Measurements from ENCODE around the gene MCF2L2.

MCF2L2 gene

DNA sequence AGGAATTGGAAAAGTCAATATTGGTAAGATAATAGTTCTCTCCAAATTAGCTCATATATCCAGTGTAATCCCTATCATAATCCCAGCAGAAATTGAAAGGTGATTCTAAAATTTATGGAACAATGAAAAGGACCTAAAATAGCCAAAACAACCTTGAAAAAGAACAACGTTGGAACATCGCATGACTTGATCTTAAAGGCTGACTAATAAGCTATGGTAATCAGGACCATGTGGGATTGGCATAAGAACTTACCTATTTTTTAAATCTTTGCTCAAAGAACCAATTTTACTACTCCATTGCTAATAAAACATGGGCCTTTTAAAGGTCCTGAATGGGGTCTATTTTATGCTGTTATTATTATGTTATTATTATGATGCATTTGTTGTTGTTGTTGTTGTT lies 134.5 kb downstream of the MCF2L2 start:
- DNase-seq (ENCODE audit: low spot score) = no peak

DNA sequence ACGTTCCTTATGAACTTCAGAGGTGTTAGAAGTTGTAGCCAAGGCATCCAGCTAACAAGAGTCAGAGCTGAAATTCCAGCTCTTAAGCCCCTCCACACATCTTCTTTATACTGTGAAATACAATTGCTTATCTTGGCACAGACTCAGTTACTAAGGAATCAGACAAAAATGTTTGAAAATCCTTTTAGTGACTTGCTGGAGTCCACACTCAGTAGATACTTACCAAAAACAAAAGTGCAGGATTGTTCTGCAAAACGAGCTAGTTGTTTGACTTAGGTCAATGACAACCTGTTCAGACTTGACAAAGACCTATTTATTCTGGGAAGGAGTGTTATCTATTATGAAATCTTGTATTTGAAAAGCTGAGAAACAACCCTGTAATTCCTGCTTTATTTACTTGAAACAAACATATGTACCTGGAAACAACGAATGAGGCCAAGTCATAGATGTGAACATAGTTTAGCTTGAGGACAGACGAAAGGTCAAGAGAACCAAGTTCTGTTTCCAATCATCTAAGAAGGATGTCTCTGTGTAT lies 136.9 kb downstream of the MCF2L2 start:
- DNase-seq (ENCODE audit: low spot score) = peak; percentile 27

DNA sequence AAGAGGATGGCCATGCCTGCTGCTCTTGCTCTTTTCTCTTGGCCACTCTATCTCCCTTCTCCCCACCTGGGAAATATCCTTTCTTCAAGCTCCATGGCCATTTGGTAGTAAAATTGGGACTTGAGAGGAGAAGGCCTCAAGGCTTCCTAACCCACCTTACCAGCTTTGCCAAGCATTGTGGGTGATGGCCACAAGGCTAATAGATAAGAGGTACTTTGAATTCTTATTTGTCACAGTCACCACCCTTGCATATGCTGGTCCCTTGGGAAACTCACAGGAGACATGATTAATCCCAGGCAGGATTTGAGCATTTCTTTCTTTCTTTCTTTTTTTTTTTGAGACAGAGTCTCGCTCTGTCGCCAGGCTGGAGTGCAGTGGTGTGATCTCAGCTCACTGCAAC lies 138.2 kb downstream of the MCF2L2 start:
- DNase-seq (ENCODE audit: low spot score) = no peak

DNA sequence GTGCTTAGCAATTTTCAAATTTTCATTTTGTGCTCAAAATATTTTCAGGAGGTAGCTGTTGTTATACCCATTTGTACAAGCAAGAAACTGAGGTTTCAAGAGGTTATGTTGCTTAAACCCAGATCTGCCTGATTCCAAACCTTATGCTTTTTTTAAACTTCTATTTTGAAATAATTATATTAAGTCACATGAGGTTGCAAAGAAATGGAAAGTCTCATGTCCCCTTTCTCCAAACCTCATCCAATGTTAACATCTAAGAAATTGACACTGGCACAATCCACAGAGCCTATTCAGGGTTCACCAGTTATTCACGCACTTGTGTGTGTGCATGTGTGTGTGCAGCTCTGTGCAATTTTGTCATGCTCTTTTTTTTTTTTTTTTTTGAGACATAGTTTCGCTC lies 140.3 kb downstream of the MCF2L2 start:
- no peak for DNase-seq (ENCODE audit: low spot score)

DNA sequence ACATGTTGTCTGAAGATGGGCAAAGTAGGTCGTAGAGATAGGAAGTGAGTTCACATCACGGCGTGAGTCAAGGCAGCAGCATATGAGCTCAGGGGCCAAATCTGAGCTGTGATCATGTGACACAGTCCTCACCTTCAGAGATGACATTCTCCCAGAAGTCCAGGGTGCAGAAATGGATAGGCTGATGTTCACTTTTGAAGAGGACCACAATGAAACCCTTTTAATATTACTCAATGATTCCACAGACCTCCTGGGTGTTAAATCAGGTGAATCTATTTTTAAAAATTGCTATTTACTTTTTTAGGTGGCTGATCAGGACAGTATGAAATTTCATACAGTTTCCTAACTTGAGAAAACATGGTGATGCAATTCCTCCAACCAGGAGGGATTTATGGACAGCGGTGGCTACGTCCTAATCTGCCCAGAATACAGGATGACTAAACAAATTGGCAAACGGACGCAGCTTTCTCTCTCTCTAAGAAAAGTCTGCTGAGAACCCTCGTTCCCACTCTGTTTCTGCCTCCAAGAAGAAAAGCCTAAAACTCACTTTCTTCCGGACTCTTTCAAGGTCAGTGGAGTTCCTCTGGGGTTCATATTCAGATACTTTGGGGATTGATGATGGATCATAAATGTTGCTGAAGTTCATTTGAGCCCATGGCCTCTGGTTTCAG lies 141.0 kb downstream of the MCF2L2 start:
- DNase-seq (ENCODE audit: low spot score) = no peak

DNA sequence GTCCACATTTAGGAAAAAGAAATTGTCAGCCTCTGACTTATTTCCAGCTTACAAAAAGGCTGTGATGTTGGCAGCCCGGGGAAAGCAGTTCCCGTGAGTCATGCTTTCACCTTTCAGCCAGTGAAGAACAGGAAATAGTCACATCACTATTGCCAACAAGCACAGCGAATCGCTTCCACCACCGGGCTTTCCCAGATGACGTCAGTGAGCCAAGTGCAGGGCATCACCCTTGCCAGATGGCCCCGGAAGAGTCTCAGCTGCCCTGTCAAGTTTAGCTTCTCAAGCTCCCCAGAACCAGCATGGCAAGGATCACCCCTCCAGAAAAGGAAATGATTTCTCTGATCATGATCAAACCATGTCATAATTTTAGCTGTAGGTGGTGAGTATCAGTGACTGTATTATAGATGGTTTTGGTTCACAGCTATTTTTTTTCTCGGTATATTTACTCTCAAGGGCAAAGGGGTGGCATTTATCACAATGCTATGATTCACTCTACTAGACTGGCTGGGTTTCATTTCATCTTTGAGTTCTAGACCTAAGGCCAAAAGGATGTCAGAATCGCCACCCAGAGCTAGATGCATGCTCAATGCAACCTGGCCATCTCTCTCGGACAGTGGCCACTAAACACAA lies 142.5 kb downstream of the MCF2L2 start:
- DNase-seq (ENCODE audit: low spot score) = peak; percentile 22

DNA sequence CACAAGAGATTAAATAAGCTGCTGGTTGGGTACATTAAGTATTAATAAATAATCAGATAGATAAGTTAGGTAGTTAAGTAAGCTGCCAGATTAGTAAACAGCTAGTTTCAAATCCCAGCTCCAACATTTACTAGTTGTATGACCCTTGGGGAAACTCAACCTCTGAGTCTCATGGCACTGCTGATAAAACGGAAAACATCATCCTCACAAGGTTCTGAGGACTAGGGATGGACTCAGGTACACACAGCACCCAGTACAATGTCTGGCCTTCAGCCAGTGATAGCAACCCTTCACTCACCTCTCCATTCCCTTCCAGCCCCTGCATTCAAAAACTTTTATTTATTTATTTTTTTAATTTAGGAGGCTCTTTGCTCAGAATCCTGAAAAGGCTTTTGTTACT lies 143.1 kb downstream of the MCF2L2 start:
- DNase-seq (ENCODE audit: low spot score) = no peak

DNA sequence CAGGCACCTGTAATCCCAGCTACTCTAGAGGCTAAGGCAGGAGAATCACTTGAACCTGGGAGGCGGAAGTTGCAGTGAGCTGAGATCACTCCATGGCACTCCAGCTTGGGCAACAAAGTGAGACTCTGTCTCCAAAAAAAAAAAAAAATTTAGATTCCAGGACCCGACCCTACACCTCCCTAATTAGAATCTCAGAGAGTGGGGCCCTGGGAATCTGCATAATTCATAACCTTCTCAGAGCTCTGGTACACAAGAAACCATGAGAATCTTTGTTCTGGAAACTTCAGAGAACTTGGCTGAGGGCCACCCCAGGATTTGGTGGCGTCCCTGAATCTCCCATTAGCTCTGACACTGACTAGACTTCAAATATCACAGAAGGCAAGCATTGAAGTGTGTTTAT lies 143.8 kb downstream of the MCF2L2 start:
- DNase-seq (ENCODE audit: low spot score) = no peak

DNA sequence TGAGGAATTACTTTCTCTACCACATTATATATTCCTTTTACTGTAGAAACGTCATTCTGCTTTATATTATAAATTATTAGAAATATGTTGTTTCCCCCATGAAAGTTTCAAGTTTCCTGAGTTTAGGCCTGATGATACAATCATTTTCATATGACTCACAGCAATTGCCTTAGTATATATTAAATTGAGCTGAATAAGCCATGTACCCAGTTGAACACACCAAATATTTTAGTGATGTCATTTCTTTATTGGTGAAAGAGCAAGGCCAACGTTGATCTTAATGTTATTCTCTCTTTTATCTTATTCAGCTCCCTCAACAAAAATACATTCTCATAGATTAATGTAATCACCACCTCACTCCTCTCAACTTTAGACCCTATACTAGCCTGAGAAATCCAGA lies 144.5 kb downstream of the MCF2L2 start:
- no peak for DNase-seq (ENCODE audit: low spot score)

DNA sequence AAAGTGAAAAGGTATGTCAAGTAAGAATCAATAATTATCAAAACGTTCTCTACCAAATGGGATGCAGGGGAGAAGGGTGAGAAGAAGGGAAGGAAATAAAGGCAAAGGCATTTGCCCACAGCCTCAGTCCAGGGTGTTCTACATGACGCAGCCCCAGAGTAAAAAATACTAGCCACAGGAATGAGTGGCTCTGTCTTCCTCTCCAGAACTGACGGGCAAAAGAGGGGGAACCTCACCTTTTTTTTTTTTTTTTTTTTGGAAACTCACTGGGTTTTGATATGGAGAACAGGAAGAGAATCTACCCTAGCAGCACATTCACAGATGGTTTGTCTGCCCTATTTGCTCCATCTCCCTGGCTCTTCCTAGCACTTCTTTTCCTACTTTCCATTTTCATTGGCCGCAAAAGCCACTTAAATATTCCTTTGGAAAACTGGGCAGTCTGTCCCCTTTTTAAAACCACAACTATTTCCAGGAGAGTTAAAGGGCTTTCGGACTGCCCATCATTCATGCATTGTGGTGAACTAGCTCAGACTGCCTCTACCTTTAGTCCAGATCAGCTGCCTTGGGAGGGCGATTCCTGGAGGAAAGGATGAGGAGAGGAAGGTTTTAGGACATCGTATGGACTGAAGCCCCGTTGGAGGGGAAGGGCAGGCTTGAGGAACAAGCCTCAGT lies 147.2 kb downstream of the MCF2L2 start:
- DNase-seq (ENCODE audit: low spot score) = no peak

DNA sequence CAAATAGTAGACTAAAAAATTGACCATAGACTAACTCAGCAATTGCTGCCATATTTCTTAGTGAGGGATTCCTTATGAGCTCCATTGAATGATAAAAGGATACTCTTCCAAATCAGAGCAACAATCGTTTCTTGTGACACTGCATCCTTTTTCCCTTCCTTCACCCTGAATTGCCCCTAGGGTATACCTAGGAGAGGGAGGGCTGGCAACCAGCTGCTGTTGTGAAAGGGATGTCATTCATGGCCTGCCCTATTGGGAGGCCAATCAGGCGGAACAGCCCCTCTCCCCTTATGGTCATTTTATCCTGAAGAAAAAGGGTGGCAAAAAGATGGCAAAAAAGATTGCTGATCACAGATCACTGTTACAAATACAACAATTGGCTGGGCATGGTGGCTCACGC lies 149.0 kb downstream of the MCF2L2 start:
- no peak for DNase-seq (ENCODE audit: low spot score)

DNA sequence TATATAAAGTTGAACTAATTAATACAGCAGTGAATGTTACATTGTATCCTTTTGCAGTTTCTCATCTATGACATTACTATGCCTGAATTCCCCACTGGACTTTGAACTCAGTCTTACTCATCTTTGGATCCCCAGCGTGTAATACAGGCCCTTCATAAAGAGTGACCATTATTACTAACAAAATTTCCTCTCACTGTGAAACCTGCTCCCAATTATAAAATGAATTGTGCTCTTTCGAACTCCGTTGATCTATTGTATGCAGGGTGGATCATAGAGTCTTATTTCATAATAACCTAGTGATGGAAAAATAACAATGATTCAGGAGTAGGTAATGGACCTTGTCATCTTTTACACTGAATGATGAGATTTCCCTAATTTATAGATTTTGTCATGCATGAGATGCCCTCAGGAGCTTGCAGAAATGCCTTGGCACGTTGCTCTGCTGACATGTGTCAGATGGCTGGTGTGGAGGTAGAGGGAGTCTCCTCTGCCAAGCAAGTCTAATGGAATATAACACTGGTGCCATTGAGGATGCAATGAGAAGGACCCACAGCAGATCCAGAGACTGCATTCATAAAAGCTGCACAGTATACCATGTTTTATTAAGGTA lies 149.8 kb downstream of the MCF2L2 start:
- no peak for DNase-seq (ENCODE audit: low spot score)

DNA sequence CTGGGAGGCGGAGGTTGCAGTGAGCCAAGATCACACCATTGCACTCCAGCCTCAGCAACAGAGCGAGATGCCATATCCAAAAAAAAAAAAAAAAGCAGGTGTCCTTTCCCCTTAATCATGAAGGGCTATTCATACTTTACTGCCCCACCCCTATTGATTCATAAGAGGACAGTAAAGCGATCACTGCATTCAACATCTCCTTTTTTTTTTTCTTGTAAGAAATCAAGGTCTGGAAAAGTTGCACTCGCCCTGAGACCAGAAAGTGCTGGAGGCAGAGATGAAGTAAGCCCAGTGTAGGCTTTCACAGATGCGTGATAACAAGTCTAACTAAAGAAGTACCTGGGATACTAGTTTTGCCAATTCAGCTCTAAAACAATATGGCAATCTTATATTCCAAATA lies 151.2 kb downstream of the MCF2L2 start:
- DNase-seq (ENCODE audit: low spot score) = no peak

DNA sequence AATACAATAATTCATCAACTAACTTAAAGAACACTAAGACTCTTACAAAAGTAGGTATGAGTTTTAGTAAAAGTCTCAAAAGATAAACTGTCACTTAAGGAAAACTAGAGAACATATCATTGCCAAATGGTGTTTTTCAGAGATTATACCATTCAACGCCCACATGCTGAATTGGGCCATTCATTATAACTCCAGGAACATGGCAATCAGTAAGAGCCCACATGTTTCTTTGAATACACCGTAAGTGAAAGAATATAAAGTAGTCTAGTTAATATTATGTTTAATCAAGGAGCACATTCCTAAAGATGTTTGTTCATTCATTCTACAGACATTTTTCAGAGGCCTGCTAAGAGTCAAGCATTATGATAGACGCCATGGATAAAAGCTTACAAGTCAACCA lies 152.5 kb downstream of the MCF2L2 start:
- DNase-seq (ENCODE audit: low spot score) = no peak

DNA sequence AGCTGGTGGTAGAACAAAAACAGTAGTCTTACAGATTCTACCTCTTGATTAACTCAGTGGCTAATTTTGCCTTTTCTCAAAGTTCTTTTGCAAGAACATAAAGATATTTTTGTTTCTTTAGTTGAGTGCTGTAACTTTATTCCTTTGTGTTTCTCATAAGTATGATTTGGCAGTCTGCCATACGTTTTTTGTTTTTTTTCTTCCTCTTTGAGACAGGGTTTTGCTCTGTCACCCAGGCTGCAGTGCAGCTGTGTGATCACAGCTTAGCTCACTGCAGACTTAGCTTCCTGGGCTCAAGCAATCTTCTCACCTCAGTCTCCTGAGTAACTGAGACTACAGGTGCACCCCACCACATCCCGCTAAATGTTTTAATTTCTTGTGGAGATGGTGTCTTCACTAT lies 153.0 kb downstream of the MCF2L2 start:
- DNase-seq (ENCODE audit: low spot score) = no peak

DNA sequence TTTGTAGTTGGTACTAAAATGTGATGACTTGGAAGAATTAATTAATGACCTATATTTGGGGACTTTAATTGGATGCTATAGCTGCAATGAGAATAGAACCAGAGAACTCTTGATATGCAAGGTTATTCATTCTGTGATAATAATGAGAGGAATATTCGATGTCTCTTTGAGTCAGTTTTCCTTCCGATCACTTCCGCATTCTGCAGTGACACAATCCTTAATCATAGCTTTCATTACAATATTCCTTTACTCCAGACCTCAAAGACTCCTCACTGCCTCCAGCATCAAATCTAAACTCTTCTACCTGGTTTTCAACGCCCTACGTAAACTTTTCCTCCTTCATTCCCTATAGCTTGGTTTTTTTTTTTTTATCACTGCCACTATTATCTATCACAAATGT lies 153.8 kb downstream of the MCF2L2 start:
- DNase-seq (ENCODE audit: low spot score) = no peak

DNA sequence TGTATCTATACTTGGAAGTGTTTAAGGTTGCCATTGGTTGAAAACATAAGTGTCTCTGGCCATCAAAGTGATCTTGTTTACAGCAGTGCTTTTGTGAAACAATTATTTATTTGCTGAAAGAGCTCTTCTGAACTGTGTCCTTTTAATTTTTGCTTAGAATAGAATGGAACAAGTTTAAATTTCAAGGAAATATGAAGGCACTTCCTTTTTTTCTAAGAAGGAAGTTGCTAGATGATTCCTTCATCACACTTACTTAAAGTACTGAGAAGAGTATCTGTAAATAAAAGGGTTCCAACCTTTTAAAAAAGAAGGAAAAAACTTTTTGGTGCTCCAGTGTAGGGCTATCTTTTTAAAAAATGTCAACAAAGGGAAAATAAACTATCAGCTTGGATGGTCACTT lies 155.6 kb downstream of the MCF2L2 start:
- DNase-seq (ENCODE audit: low spot score) = no peak

DNA sequence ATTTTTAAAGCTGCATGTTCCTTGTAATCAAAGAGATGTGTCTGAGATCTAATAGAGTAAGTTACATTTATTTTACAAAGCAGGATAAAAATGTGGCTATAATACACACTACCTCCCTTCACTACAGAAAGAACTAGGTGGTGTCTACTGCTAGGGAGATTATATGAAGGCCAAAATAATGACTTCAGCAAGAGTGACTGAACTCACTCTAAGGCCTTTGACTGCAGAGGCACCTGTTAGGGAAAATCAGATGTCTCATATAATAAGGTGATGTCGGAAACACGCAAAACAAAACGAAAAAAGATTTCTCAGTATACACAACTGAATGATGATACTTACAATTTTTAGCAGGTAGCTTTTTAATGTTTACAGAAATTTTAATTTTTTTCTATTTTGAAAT lies 156.3 kb downstream of the MCF2L2 start:
- DNase-seq (ENCODE audit: low spot score) = no peak

DNA sequence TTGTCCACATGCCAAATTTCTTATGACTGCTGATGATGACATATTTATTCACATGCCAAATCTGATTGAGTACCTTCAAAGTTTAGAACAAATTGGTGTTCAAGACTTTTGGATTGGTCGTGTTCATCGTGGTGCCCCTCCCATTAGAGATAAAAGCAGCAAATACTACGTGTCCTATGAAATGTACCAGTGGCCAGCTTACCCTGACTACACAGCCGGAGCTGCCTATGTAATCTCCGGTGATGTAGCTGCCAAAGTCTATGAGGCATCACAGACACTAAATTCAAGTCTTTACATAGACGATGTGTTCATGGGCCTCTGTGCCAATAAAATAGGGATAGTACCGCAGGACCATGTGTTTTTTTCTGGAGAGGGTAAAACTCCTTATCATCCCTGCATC lies 158.1 kb downstream of the MCF2L2 start:
- no peak for DNase-seq (ENCODE audit: low spot score)

DNA sequence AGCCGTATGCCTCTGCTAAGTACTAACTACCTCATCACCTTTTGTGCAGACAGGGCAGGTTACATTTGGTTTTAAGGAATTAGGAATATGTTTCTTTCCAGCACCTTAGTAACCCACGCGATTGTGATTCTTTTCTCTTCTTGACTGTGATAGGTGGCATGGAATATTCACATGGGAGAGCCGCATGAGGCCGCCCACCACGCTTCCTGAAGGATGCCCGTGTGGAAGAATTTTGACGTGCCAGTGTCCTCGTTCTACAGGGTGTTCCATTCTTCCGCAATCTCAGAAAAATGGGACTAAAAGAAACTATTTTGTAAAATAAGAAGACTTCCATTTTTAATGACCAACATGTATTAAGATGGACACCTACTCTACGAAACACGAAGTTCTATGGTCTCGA lies 159.1 kb downstream of the MCF2L2 start:
- DNase-seq (ENCODE audit: low spot score) = no peak

DNA sequence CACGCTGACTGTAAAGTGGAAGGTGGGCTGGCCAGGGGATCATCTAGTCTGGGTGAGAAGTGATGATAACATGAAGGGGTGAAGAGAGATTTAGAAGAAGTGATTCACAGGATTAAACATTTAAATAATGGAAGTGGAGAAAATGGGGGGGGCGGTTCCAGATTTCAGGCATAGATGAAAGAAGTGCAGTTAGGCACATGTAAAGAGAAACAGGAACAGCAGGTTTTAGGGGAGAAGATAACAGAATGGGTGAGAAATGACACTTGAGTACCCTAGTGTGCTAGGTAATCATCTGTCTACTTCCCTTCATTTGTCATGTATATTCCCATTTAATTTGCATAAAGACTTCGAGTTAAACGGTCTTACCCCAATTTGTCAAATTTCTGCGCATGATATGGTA lies 160.1 kb downstream of the MCF2L2 start:
- DNase-seq (ENCODE audit: low spot score) = no peak

DNA sequence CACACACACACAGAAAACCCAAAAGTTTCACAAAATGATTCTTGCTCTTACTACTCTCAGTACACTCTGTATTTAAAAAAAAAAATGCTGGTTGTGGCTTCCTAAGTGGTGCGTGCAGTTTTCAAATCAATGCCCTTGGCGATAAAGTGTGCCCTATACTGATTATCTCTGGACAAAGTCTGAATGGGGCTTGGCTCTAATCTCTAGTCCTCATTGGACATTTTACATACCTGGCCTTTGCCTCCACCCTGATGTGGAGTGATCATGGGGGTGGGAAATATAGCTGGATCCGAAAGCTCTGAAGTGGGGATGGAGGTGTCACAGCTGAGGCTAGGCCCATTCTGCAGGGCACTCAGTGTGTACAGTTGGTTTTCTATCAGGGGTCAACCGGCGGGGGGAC lies 161.3 kb downstream of the MCF2L2 start:
- no peak for DNase-seq (ENCODE audit: low spot score)

DNA sequence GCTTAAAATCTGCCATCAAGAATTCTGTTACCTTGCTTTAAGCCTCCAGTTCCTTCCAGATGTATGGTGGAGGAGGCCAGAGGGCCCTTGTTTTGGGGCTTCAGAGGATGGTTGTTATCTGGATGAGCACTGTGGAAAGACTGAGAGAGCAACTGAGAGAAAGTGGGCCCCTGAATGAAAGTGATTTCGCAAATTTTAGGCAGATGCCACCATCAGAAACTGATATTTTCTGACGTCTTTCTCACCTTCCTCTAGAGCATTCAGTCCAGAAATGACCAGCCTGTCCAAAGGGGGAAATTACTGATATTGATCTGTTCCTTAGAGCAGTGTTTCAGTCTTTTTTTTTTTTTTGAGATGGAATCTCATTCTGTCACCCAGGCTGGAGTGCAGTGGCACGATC lies 162.0 kb downstream of the MCF2L2 start:
- DNase-seq (ENCODE audit: low spot score) = no peak

All from HuH-7.5 (cell line).